ENCODE measurements around the gene ST6GAL1. TPM values are rescaled to one million over a fixed set of nuclear protein-coding genes. Genes with fewer than 3 reads are reported as not detected.

The ST6GAL1 gene
- total and polyA plus RNA-seq, 4 donors = 28.9 to 44.6 (median 34.6) TPM

DNA sequence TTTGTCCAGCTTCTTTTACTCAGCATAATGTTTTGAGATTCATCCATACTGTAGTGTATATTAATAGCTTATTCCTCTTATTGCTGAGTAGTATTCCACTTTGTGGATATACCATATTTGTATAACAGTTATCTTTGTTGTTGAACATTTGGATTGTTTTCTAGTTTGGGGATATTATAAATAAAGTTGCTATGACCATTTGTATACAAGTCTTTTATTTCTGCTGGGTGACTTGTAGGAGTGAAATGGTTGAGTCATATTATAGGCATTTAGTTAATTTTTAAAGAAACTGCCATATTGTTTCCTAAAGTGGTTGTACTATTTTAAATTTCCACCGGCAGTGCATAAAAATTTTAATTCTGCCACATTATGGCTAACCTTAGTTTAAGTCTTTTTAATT lies 155.6 kb downstream of the ST6GAL1 start:
- Histone ChIP-seq H3K4me1 (ENCODE audit: control insufficient read depth, insufficient read depth, low read length) (no peaks in the 10 kb centered on the region), H3K27ac (ENCODE audit: low read depth, low read length) (no peak overlapping the region), H3K27me3 (ENCODE audit: control insufficient read depth, insufficient read depth, low read length) (no peaks in the 10 kb centered on the region), H3K9me3 (ENCODE audit: control insufficient read depth, insufficient read depth, low read length) (peaks cover 1% of the 10 kb centered on the region), H3K4me3 (ENCODE audit: low read depth, low read length) (no peak overlapping the region), H3K36me3 (ENCODE audit: control insufficient read depth, insufficient read depth, low read length) (no peaks in the 10 kb centered on the region)
- DNase-seq (ENCODE audit: low read depth in 4 of 6, low spot score in 6 of 6) = no peak
- WGBS (ENCODE audit: insufficient coverage) = no CpG with 5 or more reads among the region's 1 CpG

DNA sequence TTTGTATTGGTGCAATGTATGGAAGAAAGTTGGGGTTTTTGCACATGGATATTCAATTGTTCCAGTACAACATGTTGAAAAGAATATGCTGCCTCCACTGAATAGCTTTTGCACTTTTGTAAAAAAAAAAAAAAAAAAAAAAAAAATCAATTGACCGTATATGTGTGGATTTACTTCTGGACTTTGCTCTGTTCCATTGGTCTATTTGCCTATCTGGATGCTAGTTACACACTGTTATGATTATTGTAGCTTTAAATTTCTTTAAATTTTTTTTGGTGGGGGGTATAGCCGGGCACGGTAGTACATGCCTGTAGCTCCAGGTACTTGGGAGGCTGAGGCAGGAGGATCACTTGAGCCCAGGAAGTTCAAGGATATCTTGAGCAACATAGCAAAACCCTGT lies 156.5 kb downstream of the ST6GAL1 start:
- no peak overlapping the region for H3K27ac ChIP-seq (ENCODE audit: low read depth, low read length)
- H3K9me3 ChIP-seq (ENCODE audit: control insufficient read depth, insufficient read depth, low read length) = peaks cover 1% of the 10 kb centered on the region
- no CpG with 5 or more reads among the region's 3 CpGs for WGBS (ENCODE audit: insufficient coverage)
- no peak overlapping the region for H3K4me3 ChIP-seq (ENCODE audit: low read depth, low read length)
- no peaks in the 10 kb centered on the region for H3K27me3 ChIP-seq (ENCODE audit: control insufficient read depth, insufficient read depth, low read length)
- DNase-seq (ENCODE audit: low read depth in 4 of 6, low spot score in 6 of 6) = no peak
- H3K36me3 ChIP-seq (ENCODE audit: control insufficient read depth, insufficient read depth, low read length) = no peaks in the 10 kb centered on the region
- H3K4me1 ChIP-seq (ENCODE audit: control insufficient read depth, insufficient read depth, low read length) = no peaks in the 10 kb centered on the region

DNA sequence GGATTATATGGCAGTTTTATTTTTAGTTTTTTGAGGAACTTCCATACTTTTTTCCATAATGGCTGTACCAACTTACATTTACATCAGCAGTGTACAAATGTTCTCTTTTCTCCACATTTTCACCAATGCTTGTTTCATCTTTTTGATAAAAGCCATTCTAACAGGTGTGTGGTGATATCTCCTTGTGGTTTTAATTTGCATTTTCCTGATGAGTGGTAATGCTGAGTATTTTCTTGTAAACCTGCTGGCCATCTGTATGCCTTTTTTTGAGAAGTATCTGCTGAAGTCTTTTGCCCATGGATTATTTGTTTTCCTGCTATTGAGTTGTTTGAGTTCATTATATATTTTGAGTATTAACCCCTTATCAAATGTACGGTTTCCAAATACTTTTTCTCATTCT lies 158.4 kb downstream of the ST6GAL1 start:
- H3K9me3 ChIP-seq (ENCODE audit: control insufficient read depth, insufficient read depth, low read length) = peaks cover 1% of the 10 kb centered on the region
- no peak for DNase-seq (ENCODE audit: low read depth in 4 of 6, low spot score in 6 of 6)
- H3K4me1 ChIP-seq (ENCODE audit: control insufficient read depth, insufficient read depth, low read length) = no peaks in the 10 kb centered on the region
- no peaks in the 10 kb centered on the region for H3K27me3 ChIP-seq (ENCODE audit: control insufficient read depth, insufficient read depth, low read length)
- H3K27ac ChIP-seq (ENCODE audit: low read depth, low read length) = no peak overlapping the region
- WGBS (ENCODE audit: insufficient coverage) = no CpG with 5 or more reads among the region's 1 CpG
- H3K4me3 ChIP-seq (ENCODE audit: low read depth, low read length) = no peak overlapping the region
- H3K36me3 ChIP-seq (ENCODE audit: control insufficient read depth, insufficient read depth, low read length) = no peaks in the 10 kb centered on the region

DNA sequence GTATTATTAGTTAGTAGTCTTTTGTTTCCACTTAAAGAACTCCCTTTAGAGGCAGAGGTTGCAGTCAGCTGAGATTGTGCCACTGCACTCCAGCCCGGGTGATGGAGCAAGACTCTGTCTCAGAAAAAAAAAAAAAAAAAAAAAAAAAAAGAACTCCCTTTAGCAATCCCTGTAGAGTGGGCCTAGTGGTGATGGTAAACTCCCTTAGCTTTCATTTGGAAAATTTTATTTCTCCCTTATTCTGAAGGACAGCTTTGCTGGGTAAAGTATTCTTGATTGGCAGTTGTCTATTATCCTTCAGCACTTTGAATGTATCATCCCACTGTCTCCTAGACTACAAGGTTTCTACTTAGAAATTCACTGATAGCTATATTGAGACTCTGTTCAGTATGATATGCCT lies 163.0 kb downstream of the ST6GAL1 start:
- Histone ChIP-seq H3K9me3 (ENCODE audit: control insufficient read depth, insufficient read depth, low read length) (no peaks in the 10 kb centered on the region), H3K4me1 (ENCODE audit: control insufficient read depth, insufficient read depth, low read length) (no peaks in the 10 kb centered on the region), H3K27me3 (ENCODE audit: control insufficient read depth, insufficient read depth, low read length) (no peaks in the 10 kb centered on the region), H3K27ac (ENCODE audit: low read depth, low read length) (no peak overlapping the region), H3K36me3 (ENCODE audit: control insufficient read depth, insufficient read depth, low read length) (no peaks in the 10 kb centered on the region), H3K4me3 (ENCODE audit: low read depth, low read length) (no peak overlapping the region)
- WGBS (ENCODE audit: insufficient coverage) = no CpG with 5 or more reads among the region's 1 CpG
- no peak for DNase-seq (ENCODE audit: low read depth in 4 of 6, low spot score in 6 of 6)

DNA sequence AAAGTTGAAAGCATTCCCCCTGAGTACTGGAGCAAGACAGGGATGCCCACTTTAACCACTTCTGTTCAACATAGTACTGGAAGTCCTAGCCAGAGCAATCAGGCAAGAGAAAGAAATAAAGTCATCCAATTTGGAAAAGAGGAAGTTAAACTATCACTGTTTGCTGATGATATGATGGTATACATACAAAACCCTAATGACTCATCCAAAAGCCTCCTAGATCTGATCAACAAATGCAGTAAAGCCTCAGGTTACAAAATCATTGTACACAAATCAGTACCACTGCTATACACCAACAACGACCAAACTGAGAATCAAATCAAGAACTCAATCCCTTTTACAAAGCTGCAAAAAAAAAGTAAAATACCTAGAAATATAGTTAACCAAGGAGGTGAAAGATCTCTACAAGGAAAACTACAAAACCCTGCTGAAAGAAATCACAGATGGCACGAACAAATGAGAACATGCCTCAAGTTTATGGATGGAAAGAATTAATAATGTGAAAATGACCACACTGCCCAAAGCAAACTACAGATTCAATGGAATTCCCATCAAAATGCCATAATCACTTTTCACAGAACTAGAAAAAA lies 168.7 kb downstream of the ST6GAL1 start:
- DNase-seq (ENCODE audit: low read depth in 4 of 6, low spot score in 6 of 6) = no peak
- Histone ChIP-seq H3K4me3 (ENCODE audit: low read depth, low read length) (no peak overlapping the region), H3K9me3 (ENCODE audit: control insufficient read depth, insufficient read depth, low read length) (no peaks in the 10 kb centered on the region), H3K36me3 (ENCODE audit: control insufficient read depth, insufficient read depth, low read length) (no peaks in the 10 kb centered on the region), H3K27ac (ENCODE audit: low read depth, low read length) (no peak overlapping the region), H3K27me3 (ENCODE audit: control insufficient read depth, insufficient read depth, low read length) (no peaks in the 10 kb centered on the region), H3K4me1 (ENCODE audit: control insufficient read depth, insufficient read depth, low read length) (peaks cover 8% of the 10 kb centered on the region)
- no CpG with 5 or more reads among the region's 2 CpGs for WGBS (ENCODE audit: insufficient coverage)

DNA sequence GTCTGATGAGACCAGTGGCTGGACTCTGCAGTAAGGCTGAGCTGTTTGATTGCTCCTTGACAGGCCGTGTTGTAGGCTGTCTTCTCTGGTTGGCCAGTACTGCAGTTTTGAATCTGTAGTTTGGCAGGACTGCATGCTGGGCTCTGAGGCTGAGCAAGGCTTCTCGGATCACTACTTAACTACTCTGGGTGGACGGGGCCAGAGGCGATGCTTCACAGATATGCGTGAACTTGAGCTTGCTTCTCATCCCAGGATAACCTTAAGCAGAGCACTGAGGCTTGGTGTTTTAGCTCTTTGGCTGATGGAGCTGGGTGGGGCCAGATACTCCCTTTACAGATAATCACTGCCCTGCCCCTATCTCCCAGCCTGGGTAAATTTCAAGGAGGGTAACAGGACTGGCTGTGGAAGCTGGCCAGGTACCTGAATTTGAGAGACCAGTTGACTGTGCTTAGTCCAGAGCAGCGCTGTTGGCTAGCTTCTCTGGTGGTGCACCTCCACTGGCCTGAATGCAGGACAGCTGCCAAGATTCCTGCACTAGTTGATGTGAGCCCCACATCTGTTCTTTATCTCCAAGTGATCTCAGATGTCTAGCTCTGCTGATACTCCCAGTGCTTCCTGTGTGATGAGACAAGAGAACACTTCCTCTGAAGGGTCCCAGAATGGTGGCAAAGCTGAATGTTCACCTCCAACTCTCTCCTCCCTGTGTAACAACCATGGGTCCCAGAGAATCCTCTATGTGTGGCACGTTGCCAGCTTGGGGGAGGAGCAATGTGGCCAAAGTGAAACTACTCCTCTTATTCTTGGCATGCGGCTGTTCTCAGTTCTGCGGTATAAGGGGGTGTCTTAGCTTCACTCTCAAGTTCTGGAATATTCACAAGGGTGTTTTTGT lies 171.1 kb downstream of the ST6GAL1 start:
- Histone ChIP-seq H3K4me3 (ENCODE audit: low read depth, low read length) (no peak overlapping the region), H3K27ac (ENCODE audit: low read depth, low read length) (peak overlapping the region; percentile 88), H3K4me1 (ENCODE audit: control insufficient read depth, insufficient read depth, low read length) (peaks cover 8% of the 10 kb centered on the region), H3K9me3 (ENCODE audit: control insufficient read depth, insufficient read depth, low read length) (no peaks in the 10 kb centered on the region), H3K27me3 (ENCODE audit: control insufficient read depth, insufficient read depth, low read length) (no peaks in the 10 kb centered on the region), H3K36me3 (ENCODE audit: control insufficient read depth, insufficient read depth, low read length) (no peaks in the 10 kb centered on the region)
- WGBS (ENCODE audit: insufficient coverage) = 72% methylated on average over 8 of the region's 9 CpGs
- DNase-seq (ENCODE audit: low read depth in 4 of 6, low spot score in 6 of 6) = peak in 5 of 6 donors; percentile 7 to 69 (median 25)

DNA sequence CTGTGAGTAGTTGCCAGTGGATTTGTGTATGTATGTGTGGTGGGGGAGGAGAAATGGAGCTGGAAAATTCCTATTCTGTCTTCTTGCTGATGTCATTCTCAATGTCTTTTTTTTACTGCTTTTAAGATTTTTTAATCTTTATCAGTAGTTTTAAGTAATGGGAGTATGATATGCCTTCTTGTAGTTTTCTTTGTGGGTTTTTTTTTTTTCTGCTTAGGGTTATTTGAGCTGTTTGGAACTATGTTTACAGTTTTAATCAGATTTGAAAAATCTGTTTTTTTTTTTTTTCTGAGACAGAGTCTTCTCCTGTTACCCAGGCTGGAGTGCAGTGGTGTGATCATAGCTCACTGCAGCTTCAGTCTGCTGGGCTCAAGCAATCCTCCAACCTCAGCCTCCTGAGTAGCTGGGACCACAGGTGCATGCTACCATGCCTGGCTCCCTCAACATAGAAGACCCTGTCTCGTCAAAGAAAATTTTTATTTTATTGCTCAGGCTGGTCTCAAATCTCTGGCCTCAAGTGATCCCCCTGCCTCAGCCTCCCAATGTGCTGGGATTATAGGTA lies 171.8 kb downstream of the ST6GAL1 start:
- Histone ChIP-seq H3K4me1 (ENCODE audit: control insufficient read depth, insufficient read depth, low read length) (peaks cover 8% of the 10 kb centered on the region), H3K27ac (ENCODE audit: low read depth, low read length) (peak overlapping the region; percentile 88), H3K27me3 (ENCODE audit: control insufficient read depth, insufficient read depth, low read length) (no peaks in the 10 kb centered on the region), H3K36me3 (ENCODE audit: control insufficient read depth, insufficient read depth, low read length) (no peaks in the 10 kb centered on the region), H3K9me3 (ENCODE audit: control insufficient read depth, insufficient read depth, low read length) (no peaks in the 10 kb centered on the region), H3K4me3 (ENCODE audit: low read depth, low read length) (no peak overlapping the region)
- no CpG with 5 or more reads among the region's 1 CpG for WGBS (ENCODE audit: insufficient coverage)
- no peak for DNase-seq (ENCODE audit: low read depth in 4 of 6, low spot score in 6 of 6)

DNA sequence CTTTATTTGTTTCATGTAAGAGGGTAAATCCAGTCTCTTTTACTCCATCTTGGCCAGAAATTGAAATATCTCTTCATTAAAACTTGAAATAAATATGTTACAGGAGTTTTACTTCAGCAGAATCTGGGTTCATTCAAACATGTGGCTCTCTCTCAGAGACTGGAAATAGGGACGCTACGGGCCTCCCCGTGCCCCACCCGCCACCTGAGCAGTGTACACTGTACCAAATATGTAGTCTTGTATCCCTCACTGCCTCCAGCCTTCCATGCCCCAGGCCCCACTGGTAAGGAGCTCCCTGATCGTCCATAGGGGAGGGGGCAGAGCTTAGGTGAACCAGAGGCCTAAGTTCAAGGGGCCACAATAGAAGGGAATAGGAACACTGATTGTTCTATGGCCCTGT lies 172.9 kb downstream of the ST6GAL1 start:
- no peak overlapping the region for H3K4me3 ChIP-seq (ENCODE audit: low read depth, low read length)
- peaks cover 8% of the 10 kb centered on the region for H3K4me1 ChIP-seq (ENCODE audit: control insufficient read depth, insufficient read depth, low read length)
- H3K27me3 ChIP-seq (ENCODE audit: control insufficient read depth, insufficient read depth, low read length) = no peaks in the 10 kb centered on the region
- no peak for DNase-seq (ENCODE audit: low read depth in 4 of 6, low spot score in 6 of 6)
- no peaks in the 10 kb centered on the region for H3K9me3 ChIP-seq (ENCODE audit: control insufficient read depth, insufficient read depth, low read length)
- no peaks in the 10 kb centered on the region for H3K36me3 ChIP-seq (ENCODE audit: control insufficient read depth, insufficient read depth, low read length)
- WGBS (ENCODE audit: insufficient coverage) = 100% methylated on average over 2 of the region's 5 CpGs
- no peak overlapping the region for H3K27ac ChIP-seq (ENCODE audit: low read depth, low read length)

DNA sequence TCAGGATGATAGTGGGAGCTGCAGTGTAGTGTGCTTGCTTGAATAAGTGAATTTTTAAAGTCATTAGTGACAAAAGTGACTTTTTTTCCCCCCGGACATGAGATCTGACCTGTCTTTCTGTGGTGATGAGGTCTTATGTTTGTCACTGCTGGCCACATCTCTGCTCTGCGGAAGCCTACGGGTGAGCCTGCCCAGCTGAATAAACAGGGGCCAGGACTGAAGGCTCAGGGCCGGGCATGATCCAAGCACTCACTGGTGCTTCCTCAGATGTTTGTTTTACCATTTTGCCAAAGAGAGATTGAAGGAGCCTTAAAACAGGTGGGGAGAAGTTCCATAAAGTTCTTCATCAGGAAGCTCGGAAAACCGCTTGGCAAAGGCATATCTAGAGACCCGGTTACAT lies 174.0 kb downstream of the ST6GAL1 start:
- Histone ChIP-seq H3K9me3 (ENCODE audit: control insufficient read depth, insufficient read depth, low read length) (no peaks in the 10 kb centered on the region), H3K36me3 (ENCODE audit: control insufficient read depth, insufficient read depth, low read length) (no peaks in the 10 kb centered on the region), H3K27ac (ENCODE audit: low read depth, low read length) (peak overlapping the region; percentile 22), H3K4me3 (ENCODE audit: low read depth, low read length) (no peak overlapping the region), H3K4me1 (ENCODE audit: control insufficient read depth, insufficient read depth, low read length) (peaks cover 8% of the 10 kb centered on the region), H3K27me3 (ENCODE audit: control insufficient read depth, insufficient read depth, low read length) (no peaks in the 10 kb centered on the region)
- DNase-seq (ENCODE audit: low read depth in 4 of 6, low spot score in 6 of 6) = no peak
- 85% methylated on average over 7 of the region's 7 CpGs for WGBS (ENCODE audit: insufficient coverage)

Data from spinal cord (tissue), 10 donors.